ENCODE measurements around the gene LIN7C. TPM values are rescaled to one million over a fixed set of nuclear protein-coding genes. Genes with fewer than 3 reads are reported as not detected.
"Not testable (repeated sequence)": the region's sequence is repeated elsewhere in the genome, so short reads cannot be mapped to it uniquely, and the experiment has no call there.

LIN7C gene
- 43.3 and 51.3 TPM in 2 replicates for total RNA-seq

DNA sequence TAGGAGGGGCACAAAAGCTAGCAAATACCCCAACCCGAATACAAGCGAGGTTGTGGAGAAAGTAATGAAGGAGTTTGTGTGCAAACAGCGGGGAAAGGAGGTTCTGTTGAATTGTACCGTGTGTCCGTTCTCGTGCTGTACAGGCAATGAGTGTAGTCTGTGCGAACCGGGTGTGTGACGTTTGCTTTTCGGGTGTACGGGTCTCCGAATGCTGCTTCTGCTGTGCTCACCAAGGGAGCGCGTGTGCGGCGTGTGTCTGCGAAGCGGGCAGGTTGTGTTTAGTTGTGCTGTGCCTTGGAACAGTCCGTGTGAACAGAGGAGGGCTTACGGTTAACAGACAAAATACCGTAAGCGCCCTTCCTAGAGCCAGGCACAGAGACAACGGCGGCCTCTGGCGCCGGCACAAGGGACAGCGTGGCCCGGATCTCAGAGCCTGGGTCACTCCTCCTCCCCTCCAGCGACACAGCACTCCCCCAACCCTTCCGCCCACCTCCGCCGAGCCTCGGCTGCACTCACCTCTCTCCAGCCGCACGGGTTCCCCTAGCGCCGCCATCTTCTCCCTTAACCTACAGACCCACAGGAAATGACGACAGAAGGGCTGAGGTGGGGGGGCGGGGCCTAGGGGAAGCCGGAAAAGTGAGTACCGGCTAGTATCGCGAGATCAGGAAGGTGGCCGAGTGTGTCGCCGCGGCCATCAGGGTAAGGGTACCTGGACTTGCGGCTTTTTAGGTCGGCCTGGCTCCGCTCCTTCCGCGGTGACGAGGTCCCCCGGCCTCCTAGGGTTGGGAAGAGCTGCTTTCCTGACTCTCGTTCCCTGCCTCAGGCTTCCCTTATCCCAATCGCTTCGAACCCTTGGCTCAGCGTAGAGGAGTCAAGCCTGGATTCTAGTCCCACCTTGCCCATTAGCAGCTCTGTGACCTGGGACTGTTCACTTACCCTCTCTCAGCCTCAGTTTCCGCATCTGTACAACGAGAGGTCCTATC is at the start of gene LIN7C:
Gene LIN7C, minus strand, starts transcription at position 570 of the 983 bp plus-strand sequence. Its CDS starts 17 bp downstream, at position 553.
- DNase-seq (ENCODE audit: low read depth, low spot score): peak; percentile 75

GRCh38 chr11:27555264-27555663 is 48.7 kb upstream of the LIN7C start:
- no peak for DNase-seq (ENCODE audit: low read depth, low spot score)

- DNase-seq (ENCODE audit: low read depth, low spot score): no peak
Measured at GRCh38 chr11:27553186-27553585, 46.6 kb upstream of the LIN7C start.

DNA sequence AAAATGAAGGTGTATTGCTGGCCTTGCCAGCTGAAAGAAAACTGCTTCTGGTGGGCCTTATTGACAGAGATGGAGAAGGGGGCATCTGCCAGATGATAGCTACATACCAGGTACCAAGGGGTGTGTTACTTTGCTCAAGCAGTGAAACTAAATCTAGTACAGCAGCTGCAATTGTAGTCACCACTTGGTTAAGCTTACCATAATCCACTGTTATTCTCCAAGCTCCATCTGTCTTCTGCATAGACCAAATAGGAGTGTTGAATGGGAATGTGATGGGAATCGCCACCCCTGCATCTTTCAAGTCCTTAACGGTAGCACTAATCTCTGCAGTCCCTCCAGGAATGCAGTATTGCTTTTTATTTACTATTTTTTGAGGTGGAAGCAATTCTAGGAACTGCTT is 45.8 kb upstream of the LIN7C start:
- DNase-seq (ENCODE audit: low read depth, low spot score): no peak

GRCh38 chr11:27551127-27551526 is 44.6 kb upstream of the LIN7C start:
- DNase-seq (ENCODE audit: low read depth, low spot score): no peak

DNA sequence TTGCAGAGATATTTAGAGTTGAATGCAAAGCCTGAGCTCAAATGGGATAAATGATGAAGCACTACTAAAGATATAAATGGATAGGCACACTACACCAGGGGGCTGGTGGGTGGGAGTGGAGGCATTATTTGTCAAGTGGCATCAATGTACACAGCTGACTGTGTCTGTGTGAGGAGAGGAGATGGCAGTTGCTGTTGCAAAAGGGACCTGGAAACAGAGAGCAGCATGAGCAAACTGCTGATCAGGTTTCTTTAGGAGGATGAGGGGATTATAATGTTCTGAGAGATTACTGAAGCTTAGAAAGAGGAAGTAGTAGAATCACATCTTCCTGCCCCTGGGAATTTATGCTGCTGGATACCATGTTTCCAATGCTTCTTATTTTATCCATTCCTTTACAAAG is 39.4 kb upstream of the LIN7C start:
- DNase-seq (ENCODE audit: low read depth, low spot score): no peak

DNA sequence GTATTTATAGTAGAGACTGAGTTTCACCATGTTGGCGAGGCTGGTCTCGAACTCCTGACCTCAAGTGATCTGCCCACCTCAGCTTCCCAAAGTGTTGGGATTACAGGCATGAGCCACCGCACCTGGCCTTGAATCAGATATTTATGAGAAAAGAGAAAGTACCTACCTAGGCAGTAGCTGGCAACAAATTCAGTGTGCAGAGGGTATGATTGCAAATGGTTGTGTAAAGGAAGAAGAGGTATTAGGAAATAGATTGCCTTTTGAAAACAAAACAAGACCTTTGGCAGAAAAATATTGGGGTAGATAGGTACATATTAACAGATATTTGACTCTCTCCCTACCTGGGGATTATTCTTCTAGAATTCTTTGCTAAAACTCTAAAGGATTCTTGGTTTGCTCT is 38.5 kb upstream of the LIN7C start:
- no peak for DNase-seq (ENCODE audit: low read depth, low spot score)

DNA sequence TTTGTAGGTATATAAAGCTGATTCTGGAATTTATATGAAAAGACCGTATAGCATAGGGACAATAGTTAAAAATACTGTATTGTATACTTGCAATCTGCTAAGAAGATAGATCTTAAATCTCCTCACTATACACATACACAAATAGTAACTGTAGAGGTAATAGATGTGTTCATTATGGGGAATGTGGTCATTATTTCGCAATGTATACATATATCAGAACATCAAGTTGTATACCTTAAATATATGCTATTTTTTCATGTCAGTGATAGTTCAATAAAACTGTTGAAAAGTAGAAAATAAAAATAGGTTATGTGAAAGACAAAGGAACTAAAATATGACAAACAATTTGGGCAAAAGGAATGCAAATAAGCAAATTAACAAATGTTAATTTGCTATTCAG is 35.2 kb upstream of the LIN7C start:
- DNase-seq (ENCODE audit: low read depth, low spot score): no peak

DNA sequence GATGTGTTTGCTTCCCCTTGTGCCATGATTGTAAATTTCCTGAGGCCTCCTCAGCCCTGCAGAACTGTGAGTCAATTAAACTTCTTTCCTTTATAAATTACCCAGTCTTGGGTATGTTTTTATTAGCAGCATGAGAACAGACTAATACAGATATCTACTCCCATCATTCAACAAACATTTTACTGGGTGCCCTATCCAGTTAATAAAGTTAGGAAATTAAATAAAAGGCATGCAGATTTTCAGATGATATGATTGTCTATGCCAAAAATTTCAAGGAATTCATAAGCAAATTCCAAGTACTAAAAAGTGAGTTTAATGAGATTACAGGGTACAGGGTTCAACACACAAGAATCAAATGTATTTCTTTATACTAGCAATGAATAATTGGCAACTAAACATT is 33.5 kb upstream of the LIN7C start:
- no peak for DNase-seq (ENCODE audit: low read depth, low spot score)

DNA sequence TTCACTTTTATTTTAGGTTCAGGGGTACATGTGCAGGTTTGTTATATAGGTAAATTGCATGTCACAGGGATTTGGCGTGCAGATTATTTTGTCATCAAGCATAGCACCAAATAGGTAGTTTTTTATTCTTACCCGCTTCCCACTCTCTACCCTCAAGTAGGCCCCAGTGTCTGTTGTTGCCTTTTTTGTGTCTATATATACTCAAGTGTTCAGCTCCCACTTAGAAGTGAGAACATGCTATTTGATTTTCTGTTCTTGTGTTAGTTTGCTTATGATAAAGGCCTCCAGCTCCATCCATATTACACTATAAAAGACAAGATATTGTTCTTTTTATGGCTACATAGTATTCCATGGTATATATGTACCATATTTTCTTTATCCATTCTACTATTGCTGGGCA is 28.5 kb upstream of the LIN7C start:
- no peak for DNase-seq (ENCODE audit: low read depth, low spot score)

GRCh38 chr11:27532652-27533325 is 26.2 kb upstream of the LIN7C start:
- DNase-seq (ENCODE audit: low read depth, low spot score): no peak

GRCh38 chr11:27528712-27529111 is 22.1 kb upstream of the LIN7C start:
- no peak for DNase-seq (ENCODE audit: low read depth, low spot score)

DNA sequence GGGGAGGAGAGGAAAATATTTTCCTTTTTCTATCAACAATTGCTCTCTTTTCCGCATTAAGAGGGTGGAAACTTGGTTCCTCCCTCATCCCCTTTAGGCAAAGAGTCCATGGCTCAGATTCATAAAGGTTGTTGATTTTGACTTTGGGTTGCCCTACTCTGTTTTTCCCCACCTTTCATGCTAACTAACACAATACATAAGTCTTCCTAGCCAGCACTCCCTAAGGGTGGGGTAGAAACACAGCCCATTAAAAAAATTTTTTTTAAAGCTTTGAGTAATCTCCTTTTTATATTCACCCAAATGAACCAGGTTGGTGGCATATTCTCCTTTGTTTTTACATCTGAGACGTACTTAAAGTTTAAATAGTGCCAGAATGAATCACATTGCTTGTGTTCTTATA is 20.0 kb upstream of the LIN7C start:
- no peak for DNase-seq (ENCODE audit: low read depth, low spot score)

DNA sequence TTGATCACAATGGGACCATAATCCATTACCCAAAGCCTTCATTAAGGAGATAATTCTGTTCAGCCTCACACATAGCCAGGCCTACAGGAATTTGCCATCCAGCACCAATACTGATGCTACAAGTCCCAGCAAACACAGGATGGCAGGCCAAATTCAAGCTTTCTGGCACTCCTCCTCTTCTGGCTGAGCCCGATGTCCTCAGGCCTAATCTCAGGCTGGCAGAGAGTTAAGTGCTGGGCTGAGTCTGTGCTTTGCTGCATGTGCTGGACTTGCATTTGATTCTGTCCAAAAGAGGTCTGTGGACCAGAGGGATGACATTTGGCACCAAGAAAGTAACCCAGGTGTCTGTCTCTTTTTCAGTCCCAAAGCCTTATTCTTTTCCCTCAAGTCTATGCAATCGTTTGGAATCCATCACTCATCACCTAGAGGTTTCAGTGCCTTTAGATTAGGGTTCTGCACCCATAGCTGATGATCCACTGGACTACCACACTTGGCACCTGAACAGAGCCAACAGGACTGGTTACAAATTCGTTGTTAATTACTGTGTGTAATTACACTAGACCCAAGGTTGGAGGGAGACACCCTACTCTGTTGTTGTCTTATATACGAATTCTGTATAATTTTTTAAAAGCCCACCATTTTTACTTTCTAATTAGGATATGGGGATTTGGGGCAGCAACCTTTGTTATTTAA is 19.4 kb upstream of the LIN7C start:
- DNase-seq (ENCODE audit: low read depth, low spot score): no peak

GRCh38 chr11:27524155-27524554 is 17.6 kb upstream of the LIN7C start:
- DNase-seq (ENCODE audit: low read depth, low spot score): no peak

- no peak for DNase-seq (ENCODE audit: low read depth, low spot score)
Measured at GRCh38 chr11:27520226-27520625, 13.7 kb upstream of the LIN7C start.

GRCh38 chr11:27518518-27518917 is 11.9 kb upstream of the LIN7C start:
- DNase-seq (ENCODE audit: low read depth, low spot score): no peak

DNA sequence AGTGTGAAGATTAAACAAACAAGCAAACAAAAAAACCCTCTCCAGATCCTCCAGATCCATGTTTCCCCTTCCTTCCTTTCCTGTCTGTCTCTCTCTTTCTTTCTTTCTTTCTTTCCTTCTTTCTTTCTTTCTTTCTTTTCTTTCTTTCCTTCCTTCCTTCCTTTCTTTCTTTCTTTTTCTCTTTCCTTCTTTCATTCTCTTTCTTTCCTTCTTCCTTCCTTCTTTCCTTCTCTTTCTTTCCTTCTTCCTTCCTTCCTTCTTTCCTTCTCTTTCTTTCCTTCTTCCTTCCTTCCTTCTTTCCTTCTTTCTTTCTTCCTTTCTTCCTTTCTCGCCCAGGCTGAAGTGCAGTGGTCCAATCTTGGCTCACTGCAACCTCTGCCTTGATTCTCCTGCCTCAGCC is 10.9 kb upstream of the LIN7C start:
- not testable (repeated sequence) for DNase-seq (ENCODE audit: low read depth, low spot score)

GRCh38 chr11:27514558-27514957 is 8.0 kb upstream of the LIN7C start:
- DNase-seq (ENCODE audit: low read depth, low spot score): no peak

- DNase-seq (ENCODE audit: low read depth, low spot score): no peak
Measured at GRCh38 chr11:27514076-27514475, 7.5 kb upstream of the LIN7C start.

DNA sequence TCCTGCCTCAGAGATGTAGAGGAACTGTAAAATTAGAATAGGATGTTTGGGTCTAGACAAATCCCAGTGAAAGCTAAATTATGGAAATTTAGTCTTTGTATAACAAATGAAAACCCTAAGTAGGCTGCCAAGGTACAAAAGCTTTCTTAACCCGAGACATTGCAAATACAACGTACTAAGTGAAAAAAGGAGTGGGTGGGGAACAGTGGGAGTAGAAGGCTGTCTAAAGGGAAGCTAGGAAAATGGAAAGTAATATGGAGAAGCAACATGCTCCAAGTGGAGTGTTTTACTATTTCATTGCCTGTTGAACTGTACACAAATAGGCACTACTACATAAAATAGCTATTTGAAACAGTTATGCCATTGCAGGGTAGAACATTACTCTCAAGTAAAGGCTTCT is 6.8 kb upstream of the LIN7C start:
- no peak for DNase-seq (ENCODE audit: low read depth, low spot score)

- no peak for DNase-seq (ENCODE audit: low read depth, low spot score)
Measured at GRCh38 chr11:27512238-27512637, 5.7 kb upstream of the LIN7C start.
